Measurements from ENCODE around the gene ANKRD53. TPM values are rescaled to one million over a fixed set of nuclear protein-coding genes. Genes with fewer than 3 reads are reported as not detected.

ANKRD53 gene
- total RNA-seq, 1 donor from 2014 or later, result 1.1 TPM

GRCh38 chr2:70949086-70949485 is 29.3 kb upstream of the ANKRD53 start:
- H3K4me1 ChIP-seq, result peaks cover 15% of the 10 kb centered on the region
- no peaks in the 10 kb centered on the region for H3K36me3 ChIP-seq
- DNase-seq, result no peak
- no peaks in the 10 kb centered on the region for H3K9me3 ChIP-seq
- H3K4me3 ChIP-seq, result no peak overlapping the region
- H3K27ac ChIP-seq, result no peak overlapping the region
- peaks cover 16% of the 10 kb centered on the region for H3K27me3 ChIP-seq (ENCODE audit: low read depth)
- intact Hi-C loops (cut with DNase I), result no loop called here
- TF ChIP-seq, protein P1, sequence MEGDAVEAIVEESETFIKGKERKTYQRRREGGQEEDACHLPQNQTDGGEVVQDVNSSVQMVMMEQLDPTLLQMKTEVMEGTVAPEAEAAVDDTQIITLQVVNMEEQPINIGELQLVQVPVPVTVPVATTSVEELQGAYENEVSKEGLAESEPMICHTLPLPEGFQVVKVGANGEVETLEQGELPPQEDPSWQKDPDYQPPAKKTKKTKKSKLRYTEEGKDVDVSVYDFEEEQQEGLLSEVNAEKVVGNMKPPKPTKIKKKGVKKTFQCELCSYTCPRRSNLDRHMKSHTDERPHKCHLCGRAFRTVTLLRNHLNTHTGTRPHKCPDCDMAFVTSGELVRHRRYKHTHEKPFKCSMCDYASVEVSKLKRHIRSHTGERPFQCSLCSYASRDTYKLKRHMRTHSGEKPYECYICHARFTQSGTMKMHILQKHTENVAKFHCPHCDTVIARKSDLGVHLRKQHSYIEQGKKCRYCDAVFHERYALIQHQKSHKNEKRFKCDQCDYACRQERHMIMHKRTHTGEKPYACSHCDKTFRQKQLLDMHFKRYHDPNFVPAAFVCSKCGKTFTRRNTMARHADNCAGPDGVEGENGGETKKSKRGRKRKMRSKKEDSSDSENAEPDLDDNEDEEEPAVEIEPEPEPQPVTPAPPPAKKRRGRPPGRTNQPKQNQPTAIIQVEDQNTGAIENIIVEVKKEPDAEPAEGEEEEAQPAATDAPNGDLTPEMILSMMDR (IDR thresholded peaks at IDR 0.05), result no peak
- no peak for ATAC-seq

DNA sequence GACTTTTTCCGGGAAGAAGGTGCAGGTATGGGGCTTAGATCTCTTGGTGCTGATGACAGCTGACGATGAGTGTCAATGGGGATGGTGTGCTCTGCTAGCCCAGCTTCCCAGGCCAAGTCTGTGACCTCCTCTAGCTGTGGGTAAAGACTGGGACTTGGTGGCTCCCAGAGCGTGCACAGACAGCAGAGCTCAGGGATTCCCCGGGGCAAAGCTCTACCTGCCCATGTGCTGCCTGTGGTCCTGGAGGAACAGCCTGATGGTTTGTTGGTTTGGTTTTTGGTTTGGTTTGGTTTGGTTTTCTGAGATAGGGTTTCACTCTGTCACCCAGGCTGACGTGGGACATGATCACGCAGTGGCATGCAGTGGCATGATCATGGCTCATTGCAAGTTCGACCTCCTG is 23.5 kb upstream of the ANKRD53 start:
- no peak for ATAC-seq
- no peak for DNase-seq

GRCh38 chr2:70956141-70956540 is 22.3 kb upstream of the ANKRD53 start:
- DNase-seq (no peak), ATAC-seq (no peak)
- Histone ChIP-seq H3K36me3 (no peaks in the 10 kb centered on the region), H3K27me3 (ENCODE audit: low read depth) (peaks cover 15% of the 10 kb centered on the region), H3K4me3 (no peak overlapping the region), H3K27ac (no peak overlapping the region), H3K4me1 (no peaks in the 10 kb centered on the region), H3K9me3 (no peaks in the 10 kb centered on the region)
- intact Hi-C loops (cut with DNase I), result no loop called here
- TF ChIP-seq, protein P1 (IDR thresholded peaks at IDR 0.05), result no peak

More for the DNA sequence above, 23.5 kb upstream of the ANKRD53 start:
- H3K9me3 ChIP-seq, result no peaks in the 10 kb centered on the region
- no peak overlapping the region for H3K27ac ChIP-seq
- no peak overlapping the region for H3K4me3 ChIP-seq
- H3K27me3 ChIP-seq (ENCODE audit: low read depth), result peaks cover 15% of the 10 kb centered on the region
- intact Hi-C loops (cut with DNase I), result no loop called here
- TF ChIP-seq, protein P1 (IDR thresholded peaks at IDR 0.05), result no peak
- no peaks in the 10 kb centered on the region for H3K4me1 ChIP-seq
- no peaks in the 10 kb centered on the region for H3K36me3 ChIP-seq

DNA sequence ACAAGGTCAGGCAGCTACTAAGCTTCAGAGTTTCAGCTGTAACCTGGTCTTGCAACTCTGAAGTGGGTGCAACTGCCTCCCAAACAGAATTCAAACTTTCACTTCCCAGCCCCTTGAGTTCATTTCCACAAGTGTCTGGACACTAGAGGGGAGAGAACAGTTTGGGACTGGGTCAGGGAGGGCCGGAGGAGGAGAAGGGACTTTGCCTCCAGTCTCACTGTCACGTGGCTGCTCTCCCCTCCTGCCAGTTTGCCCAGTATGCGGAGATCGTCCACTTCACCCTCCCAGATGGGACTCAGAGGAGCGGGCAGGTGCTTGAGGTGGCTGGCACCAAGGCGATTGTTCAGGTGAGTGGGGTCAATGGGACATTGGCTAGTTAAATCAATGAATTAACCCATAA is 20.6 kb upstream of the ANKRD53 start:
- no peaks in the 10 kb centered on the region for H3K4me1 ChIP-seq
- no peak overlapping the region for H3K27ac ChIP-seq
- no peak for ATAC-seq
- no peaks in the 10 kb centered on the region for H3K9me3 ChIP-seq
- TF ChIP-seq, protein P1 (IDR thresholded peaks at IDR 0.05), result no peak
- H3K4me3 ChIP-seq, result no peak overlapping the region
- no peak for DNase-seq
- intact Hi-C loops (cut with DNase I), result no loop called here
- peaks cover 10% of the 10 kb centered on the region for H3K27me3 ChIP-seq (ENCODE audit: low read depth)
- no peaks in the 10 kb centered on the region for H3K36me3 ChIP-seq

- DNase-seq, result no peak
- ATAC-seq, result no peak
- Histone ChIP-seq H3K36me3 (no peaks in the 10 kb centered on the region), H3K27me3 (ENCODE audit: low read depth) (peaks cover 16% of the 10 kb centered on the region), H3K4me3 (no peak overlapping the region), H3K27ac (no peak overlapping the region), H3K9me3 (no peaks in the 10 kb centered on the region), H3K4me1 (no peaks in the 10 kb centered on the region)
- TF ChIP-seq, protein P1 (IDR thresholded peaks at IDR 0.05), result no peak
- intact Hi-C loops (cut with DNase I), result no loop called here
Measured at GRCh38 chr2:70958759-70959158, 19.7 kb upstream of the ANKRD53 start.

- Histone ChIP-seq H3K27ac (no peak overlapping the region), H3K4me3 (no peak overlapping the region), H3K9me3 (no peaks in the 10 kb centered on the region), H3K36me3 (no peaks in the 10 kb centered on the region), H3K4me1 (no peaks in the 10 kb centered on the region), H3K27me3 (ENCODE audit: low read depth) (peaks cover 21% of the 10 kb centered on the region)
- DNase-seq (no peak), ATAC-seq (no peak)
- TF ChIP-seq, protein P1 (IDR thresholded peaks at IDR 0.05), result no peak
- intact Hi-C loops (cut with DNase I), result no loop called here
Measured at GRCh38 chr2:70959271-70959761, 19.1 kb upstream of the ANKRD53 start.
